GM10266 (cell line): Measurements from ENCODE around the gene MS4A13.

Experiments used
- DNase-seq: peaks from one replicate; pipeline ENCODE4 v3.0.0; 2012; ENCODE audit errors: extremely low spot score
- CTCF ChIP-seq: IDR thresholded peaks from 2 replicates; pipeline ENCODE4 v1.5.1; 2012; ENCODE audit warnings: mild to moderate bottlenecking, low read depth; ENCODE audit not compliant: control insufficient read depth, insufficient read depth; ENCODE audit errors: missing control alignments

MS4A13 gene

GRCh38 chr11:60515144-60515855 is at the start of gene MS4A13:
Gene MS4A13, plus strand, starts transcription at chr11:60515392. Its CDS starts 2,692 bp downstream, at chr11:60518084.
- DNase-seq = no peak
- no peak for TF ChIP-seq CTCF

GRCh38 chr11:60468829-60469228 is 46.4 kb upstream of the MS4A13 start:
- DNase-seq = no peak
- TF ChIP-seq CTCF = no peak

- TF ChIP-seq CTCF = no peak
- DNase-seq = no peak
Measured at GRCh38 chr11:60469723-60470122, 45.5 kb upstream of the MS4A13 start.

- TF ChIP-seq CTCF = no peak
- no peak for DNase-seq
Measured at GRCh38 chr11:60477035-60477445, 38.2 kb upstream of the MS4A13 start.

- no peak for DNase-seq
- no peak for TF ChIP-seq CTCF
Measured at GRCh38 chr11:60482361-60482760, 32.8 kb upstream of the MS4A13 start.

- peak; percentile 89 for DNase-seq
- peak; percentile 95 for TF ChIP-seq CTCF
Measured at GRCh38 chr11:60485987-60486386, 29.2 kb upstream of the MS4A13 start.

GRCh38 chr11:60492488-60493009 is 22.6 kb upstream of the MS4A13 start, which contains the start of gene MS4A12:
Gene MS4A12, plus strand, starts transcription at chr11:60492778. Its CDS starts 4,541 bp downstream, at chr11:60497319.
- TF ChIP-seq CTCF = no peak
- no peak for DNase-seq
